ENCODE measurements around the gene RSKR. TPM values are rescaled to one million over a fixed set of nuclear protein-coding genes. Genes with fewer than 3 reads are reported as not detected.

The RSKR gene
- polyA plus RNA-seq, 2 of the 4 experiments (the other 2 are of a cell fraction): 5.8 to 18.7 TPM

DNA sequence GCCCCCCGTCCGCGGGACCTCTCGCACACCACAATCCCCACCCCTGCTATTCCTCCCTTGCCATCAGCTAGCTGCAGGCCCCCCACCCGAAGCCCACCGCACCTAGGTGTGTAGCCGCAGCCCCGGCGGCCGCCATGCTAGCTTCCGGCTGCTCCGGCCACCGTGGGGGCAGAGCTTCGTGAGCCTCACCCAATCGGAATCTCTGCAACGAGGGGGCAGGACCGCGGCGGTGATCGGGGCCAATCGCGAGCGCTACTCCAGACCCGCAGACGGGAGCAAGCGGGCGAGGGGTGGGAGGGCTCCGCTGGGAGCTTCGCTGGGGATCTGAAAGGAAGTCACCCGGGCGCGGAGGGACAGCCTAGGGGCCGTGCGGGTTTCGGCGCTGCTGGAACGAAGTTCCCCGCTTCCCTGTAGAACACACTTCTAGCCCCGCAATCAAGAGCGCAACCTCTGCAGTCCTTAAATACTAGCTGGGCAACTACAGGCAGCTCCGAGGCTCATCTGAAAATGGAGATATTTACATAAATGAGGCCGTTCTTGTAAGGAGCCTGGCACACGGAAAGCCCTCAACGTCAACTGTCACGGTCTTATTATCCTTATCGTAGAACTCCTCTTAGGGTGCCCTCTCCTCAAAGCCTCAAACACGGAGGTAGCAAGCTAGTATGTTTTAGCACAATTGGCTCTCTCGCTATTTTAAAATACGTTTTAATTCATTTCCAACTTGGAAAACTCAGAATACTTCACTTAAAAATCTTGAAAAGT lies 42.4 kb downstream of the RSKR start, which contains the start of gene PIGS (continued):
- TF ChIP-seq, protein P1, sequence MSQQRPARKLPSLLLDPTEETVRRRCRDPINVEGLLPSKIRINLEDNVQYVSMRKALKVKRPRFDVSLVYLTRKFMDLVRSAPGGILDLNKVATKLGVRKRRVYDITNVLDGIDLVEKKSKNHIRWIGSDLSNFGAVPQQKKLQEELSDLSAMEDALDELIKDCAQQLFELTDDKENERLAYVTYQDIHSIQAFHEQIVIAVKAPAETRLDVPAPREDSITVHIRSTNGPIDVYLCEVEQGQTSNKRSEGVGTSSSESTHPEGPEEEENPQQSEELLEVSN (IDR thresholded peaks at IDR 0.05; ENCODE audit: borderline replicate concordance, low read depth): no peak
- TF ChIP-seq ZC3H11A (IDR thresholded peaks at IDR 0.05) (no peak), MYC (IDR thresholded peaks at IDR 0.05; ENCODE audit: borderline replicate concordance, low read length) (no peak)
- TF ChIP-seq, protein P2, sequence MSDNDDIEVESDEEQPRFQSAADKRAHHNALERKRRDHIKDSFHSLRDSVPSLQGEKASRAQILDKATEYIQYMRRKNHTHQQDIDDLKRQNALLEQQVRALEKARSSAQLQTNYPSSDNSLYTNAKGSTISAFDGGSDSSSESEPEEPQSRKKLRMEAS (IDR thresholded peaks at IDR 0.05): 0 out of 2 replicates have a peak, but pooled peaks have one; percentile 12

DNA sequence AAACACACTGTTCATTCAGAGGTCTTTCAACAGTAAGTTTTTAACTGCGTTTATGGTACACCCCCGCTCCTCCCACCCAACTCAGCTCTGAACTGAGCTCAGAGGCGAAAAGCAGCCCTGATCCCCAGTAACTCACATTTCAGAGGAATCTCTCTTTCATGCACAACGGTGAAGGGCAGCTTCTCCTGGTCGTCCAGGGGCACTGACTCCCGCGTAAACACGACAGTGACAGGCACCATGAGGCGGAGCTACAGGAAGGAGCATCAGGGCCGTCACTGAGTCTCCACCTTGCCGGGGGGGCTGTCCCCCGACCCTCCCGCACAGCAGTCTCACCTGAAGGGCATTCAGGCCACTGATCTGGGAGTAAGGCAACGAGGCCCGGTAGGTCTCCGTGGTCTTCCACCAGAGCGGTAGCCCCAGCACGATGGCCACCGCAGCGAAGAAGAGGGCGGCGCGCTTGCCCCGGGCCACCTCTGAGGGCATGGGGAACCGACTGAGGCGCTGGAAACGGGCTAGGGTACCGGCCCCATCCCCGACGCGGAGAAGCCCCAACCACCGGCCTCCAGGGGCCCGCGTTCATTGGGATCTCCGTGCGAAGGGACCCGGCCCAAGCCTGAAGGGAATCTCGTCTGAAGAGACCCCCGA lies 43.1 kb downstream of the RSKR start:
- Histone ChIP-seq H3K9me3 (no peaks in the 10 kb centered on the region), H3K27ac (peak overlapping the region; percentile 87 to 91), H3K4me2 (peak overlapping the region; percentile 96), H3K4me3 (peak overlapping the region; percentile 92), H3K4me1 (peaks cover 26% of the 10 kb centered on the region)
- no peak for TF ChIP-seq FOSL2 (IDR thresholded peaks at IDR 0.05)
- TF ChIP-seq FOSL2 (CRISPR knock-in tag; IDR thresholded peaks at IDR 0.05): 0 out of 2 replicates have a peak, but pooled peaks have one; percentile 14
- TF ChIP-seq, protein P2 (IDR thresholded peaks at IDR 0.05): 0 out of 2 replicates have a peak, but pooled peaks have one; percentile 31
- TF ChIP-seq RCOR1 (IDR thresholded peaks at IDR 0.05; ENCODE audit: low read depth, low read length): no peak
- TF ChIP-seq, protein P1 (IDR thresholded peaks at IDR 0.05; ENCODE audit: borderline replicate concordance, low read depth): 0 out of 2 replicates have a peak, but pooled peaks have one; percentile 62
- no peak for TF ChIP-seq RFX5 (IDR thresholded peaks at IDR 0.05)
- POLR2A ChIA-PET: interaction anchor here (0.6 to 2.1 kb wide), 5 partner anchors 18 to 214 kb away, joined by 3 to 8 read pairs (median 4); partner anchors contain the start of genes BLTP2, POLDIP2 and UNC119
- DNase-seq (ENCODE audit: low read depth in 1 of 2, low spot score in 1 of 2): peak; percentile 42 to 64
- CTCF ChIA-PET: interaction anchor here (0.6 to 3.8 kb wide), 11 partner anchors 11 to 176 kb away, joined by 3 to 24 read pairs (median 6); partner anchors contain the start of genes SDF2 and SUPT6H
- 9% methylated on average over 21 of the region's 39 CpGs for WGBS (ENCODE audit: missing lambda C conversion rate)
- FAIRE-seq: no peak
- ATAC-seq: peak; percentile 42 to 57

DNA sequence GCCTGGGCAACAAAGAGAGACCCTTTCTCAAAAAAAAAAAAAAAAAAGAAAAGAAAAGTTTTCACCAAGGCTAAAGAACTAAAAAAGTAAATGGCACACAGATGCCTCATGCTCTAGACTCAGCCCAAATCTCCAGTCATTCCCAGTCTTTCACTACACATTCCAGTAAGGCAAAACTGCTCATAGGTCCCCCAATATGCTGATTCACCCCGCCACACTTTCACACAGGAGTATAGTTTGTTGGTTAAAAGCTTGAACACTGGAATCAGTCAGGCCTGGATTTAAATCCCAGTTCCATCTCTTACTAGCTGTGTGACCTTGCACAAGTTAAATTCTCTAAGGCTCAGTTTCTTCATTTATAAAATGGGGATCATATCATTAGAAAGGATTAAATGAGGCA lies 44.5 kb downstream of the RSKR start:
- CTCF ChIA-PET: interaction anchor here (0.7 to 3.3 kb wide), 4 partner anchors 10 to 75 kb away, joined by 4 to 19 read pairs (median 8); no protein-coding TSS in a partner anchor

More for the DNA sequence above, 44.5 kb downstream of the RSKR start:
- Histone ChIP-seq H3K4me3 (no peak overlapping the region), H3K4me2 (peak overlapping the region; percentile 96; the same call in 1 of the 3 replicates), H3K27ac (no peak overlapping the region), H3K4me1 (peaks cover 26% of the 10 kb centered on the region), H3K9me3 (no peaks in the 10 kb centered on the region)
- DNase-seq (ENCODE audit: low read depth in 1 of 2, low spot score in 1 of 2) (no peak), ATAC-seq (no peak), FAIRE-seq (no peak)
- POLR2A ChIA-PET: interaction anchor here (0.6 kb wide), 1 partner anchor 37 kb away, joined by 3 read pairs; no protein-coding TSS in a partner anchor
- 93% methylated on average over 1 of the region's 1 CpG for WGBS (ENCODE audit: missing lambda C conversion rate)
- no peak for TF ChIP-seq NR3C1 (IDR thresholded peaks at IDR 0.05)
- no peak for TF ChIP-seq HOXB5 (CRISPR knock-in tag; IDR thresholded peaks at IDR 0.05)
- no peak for TF ChIP-seq CBX2 (IDR thresholded peaks at IDR 0.05; ENCODE audit: borderline replicate concordance, low read depth)
- TF ChIP-seq POLR2A (IDR thresholded peaks at IDR 0.05; ENCODE audit: low read length): no peak
- no peak for TF ChIP-seq JUNB (IDR thresholded peaks at IDR 0.05)
- TF ChIP-seq, protein P3, sequence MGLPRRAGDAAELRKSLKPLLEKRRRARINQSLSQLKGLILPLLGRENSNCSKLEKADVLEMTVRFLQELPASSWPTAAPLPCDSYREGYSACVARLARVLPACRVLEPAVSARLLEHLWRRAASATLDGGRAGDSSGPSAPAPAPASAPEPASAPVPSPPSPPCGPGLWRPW (IDR thresholded peaks at IDR 0.05): no peak
- no peak for TF ChIP-seq ZNF302 (CRISPR knock-in tag; IDR thresholded peaks at IDR 0.05)
- no peak for TF ChIP-seq KDM1A (IDR thresholded peaks at IDR 0.05; ENCODE audit: low read depth)
- TF ChIP-seq MYC (IDR thresholded peaks at IDR 0.05; ENCODE audit: borderline replicate concordance, low read length): no peak
- TF ChIP-seq, protein P4, sequence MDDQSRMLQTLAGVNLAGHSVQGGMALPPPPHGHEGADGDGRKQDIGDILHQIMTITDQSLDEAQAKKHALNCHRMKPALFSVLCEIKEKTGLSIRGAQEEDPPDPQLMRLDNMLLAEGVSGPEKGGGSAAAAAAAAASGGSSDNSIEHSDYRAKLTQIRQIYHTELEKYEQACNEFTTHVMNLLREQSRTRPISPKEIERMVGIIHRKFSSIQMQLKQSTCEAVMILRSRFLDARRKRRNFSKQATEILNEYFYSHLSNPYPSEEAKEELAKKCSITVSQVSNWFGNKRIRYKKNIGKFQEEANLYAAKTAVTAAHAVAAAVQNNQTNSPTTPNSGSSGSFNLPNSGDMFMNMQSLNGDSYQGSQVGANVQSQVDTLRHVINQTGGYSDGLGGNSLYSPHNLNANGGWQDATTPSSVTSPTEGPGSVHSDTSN (IDR thresholded peaks at IDR 0.05): no peak
- no peak for TF ChIP-seq BHLHE40 (IDR thresholded peaks at IDR 0.05; ENCODE audit: low read depth, low read length)
- TF ChIP-seq EHMT2 (IDR thresholded peaks at IDR 0.05; ENCODE audit: low read depth): no peak
- TF ChIP-seq SREBF2 (IDR thresholded peaks at IDR 0.05): no peak
- TF ChIP-seq RAD21 (conservative IDR thresholded peaks at IDR 0.05 in 1 of 2, IDR thresholded peaks at IDR 0.05 in 1 of 2): no peak
- no peak for TF ChIP-seq GATA3 (IDR thresholded peaks at IDR 0.05; ENCODE audit: borderline replicate concordance)

All from A549 (cell line).